ENCODE measurements around the gene GLE1. TPM values are rescaled to one million over a fixed set of nuclear protein-coding genes. Genes with fewer than 3 reads are reported as not detected.

GLE1 gene
- total and polyA plus RNA-seq, 10 donors = 14.3 to 31.2 (median 22.7) TPM

DNA sequence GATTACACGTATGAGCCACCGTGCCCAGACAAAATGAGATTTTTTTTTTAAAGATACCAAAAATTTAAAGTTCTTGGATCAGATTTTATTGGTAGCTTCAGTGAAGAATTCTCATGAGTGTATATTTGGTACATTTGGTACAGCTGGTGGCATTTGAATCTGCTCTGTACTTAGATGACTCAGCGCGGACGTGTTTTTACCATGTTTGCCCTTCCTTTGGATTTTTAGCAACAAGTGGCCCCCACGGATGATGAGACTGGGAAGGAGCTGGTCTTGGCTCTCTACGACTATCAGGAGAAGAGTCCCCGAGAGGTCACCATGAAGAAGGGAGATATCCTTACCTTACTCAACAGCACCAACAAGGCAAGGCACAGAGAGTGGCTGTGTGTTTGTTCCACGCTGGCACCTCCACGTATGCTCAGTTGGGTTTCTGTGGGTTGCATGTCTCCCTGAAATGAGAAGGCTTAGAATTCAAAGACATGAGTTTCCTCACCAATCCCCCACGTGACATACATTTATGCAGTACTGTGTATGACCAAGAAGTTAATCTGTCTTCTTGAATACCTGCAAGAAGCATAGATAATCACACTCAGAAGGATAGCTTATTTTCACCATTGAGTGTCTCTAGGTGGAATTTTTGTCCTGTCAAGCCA, 84.2 kb downstream of the GLE1 start:
- intact Hi-C loops (cut with DNase I; ENCODE audit: low total_unique reads) = loop anchor here (10.0 kb wide), 1 partner anchor 54 kb away; no protein-coding TSS in a partner anchor
- WGBS, 5 donors = 88 to 95% (median 92%) methylated on average over 11 of the region's 11 CpGs
- H3K27me3 ChIP-seq (replicated peaks in 1 of 7) = no peaks in the 10 kb centered on the region
- no peak for TF ChIP-seq POLR2A (IDR thresholded peaks at IDR 0.05)
- no peak for TF ChIP-seq POLR2AphosphoS5 (IDR thresholded peaks at IDR 0.05)
- TF ChIP-seq, protein P1, sequence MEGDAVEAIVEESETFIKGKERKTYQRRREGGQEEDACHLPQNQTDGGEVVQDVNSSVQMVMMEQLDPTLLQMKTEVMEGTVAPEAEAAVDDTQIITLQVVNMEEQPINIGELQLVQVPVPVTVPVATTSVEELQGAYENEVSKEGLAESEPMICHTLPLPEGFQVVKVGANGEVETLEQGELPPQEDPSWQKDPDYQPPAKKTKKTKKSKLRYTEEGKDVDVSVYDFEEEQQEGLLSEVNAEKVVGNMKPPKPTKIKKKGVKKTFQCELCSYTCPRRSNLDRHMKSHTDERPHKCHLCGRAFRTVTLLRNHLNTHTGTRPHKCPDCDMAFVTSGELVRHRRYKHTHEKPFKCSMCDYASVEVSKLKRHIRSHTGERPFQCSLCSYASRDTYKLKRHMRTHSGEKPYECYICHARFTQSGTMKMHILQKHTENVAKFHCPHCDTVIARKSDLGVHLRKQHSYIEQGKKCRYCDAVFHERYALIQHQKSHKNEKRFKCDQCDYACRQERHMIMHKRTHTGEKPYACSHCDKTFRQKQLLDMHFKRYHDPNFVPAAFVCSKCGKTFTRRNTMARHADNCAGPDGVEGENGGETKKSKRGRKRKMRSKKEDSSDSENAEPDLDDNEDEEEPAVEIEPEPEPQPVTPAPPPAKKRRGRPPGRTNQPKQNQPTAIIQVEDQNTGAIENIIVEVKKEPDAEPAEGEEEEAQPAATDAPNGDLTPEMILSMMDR (IDR thresholded peaks at IDR 0.05 in 8 of 11, conservative IDR thresholded peaks at IDR 0.05 in 3 of 11) = no peak
- no peak for DNase-seq
- H3K27ac ChIP-seq = no peak overlapping the region
- no peak overlapping the region for H3K4me3 ChIP-seq
- H3K9me3 ChIP-seq = no peaks in the 10 kb centered on the region
- H3K36me3 ChIP-seq = peaks cover 11 to 100% (median 98%) of the 10 kb centered on the region in 6 donors
- no peaks in the 10 kb centered on the region for H3K4me1 ChIP-seq

Small RNAs within 50 kb of the gene (small RNA-seq; reads per million reads assigned to genes)
- gene RNU7-171P = 0 reads per million in 4 donors

Other genes with a start within 250 kb of the GLE1 start
- gene GOLGA2, start 228.7 kb upstream of the GLE1 start, total RNA-seq = 10 to 100 TPM; 56.1 to 79.0 (median 68.0) TPM
- 10 to 100 TPM; 15.5 to 39.4 (median 28.0) TPM for gene GOLGA2, start 228.7 kb upstream of the GLE1 start, polyA plus RNA-seq
- gene SWI5, start 228.4 kb upstream of the GLE1 start, total RNA-seq = 10 to 100 TPM in 6 of 7 donors, 1 to 10 TPM in 1; 8.4 to 19.1 (median 13.6) TPM
- 10 to 100 TPM; 15.6 to 23.4 (median 23.0) TPM for gene SWI5, start 228.4 kb upstream of the GLE1 start, polyA plus RNA-seq
- 10 to 100 TPM in 5 of 7 donors, 1 to 10 TPM in 2; 9.0 to 19.2 (median 16.3) TPM for gene TRUB2, start 182.3 kb upstream of the GLE1 start, total RNA-seq
- 10 to 100 TPM; 11.8 to 15.3 (median 14.1) TPM for gene TRUB2, start 182.3 kb upstream of the GLE1 start, polyA plus RNA-seq
- 10 to 100 TPM; 23.9 to 53.8 (median 37.3) TPM for gene COQ4, start 181.9 kb upstream of the GLE1 start, total RNA-seq
- gene COQ4, start 181.9 kb upstream of the GLE1 start, polyA plus RNA-seq = 10 to 100 TPM; 39.2 to 63.7 (median 54.7) TPM
- 10 to 100 TPM in 6 of 7 donors, 1 to 10 TPM in 1; 9.6 to 14.2 (median 11.8) TPM for gene SLC27A4, start 164.2 kb upstream of the GLE1 start, total RNA-seq
- 10 to 100 TPM in 1 of 3 donors, 1 to 10 TPM in 2; 8.4 to 15.5 (median 8.5) TPM for gene SLC27A4, start 164.2 kb upstream of the GLE1 start, polyA plus RNA-seq
- 10 to 100 TPM; 32.9 to 58.1 (median 43.8) TPM for gene URM1, start 133.3 kb upstream of the GLE1 start, total RNA-seq
- 10 to 100 TPM; 28.1 to 47.9 (median 47.9) TPM for gene URM1, start 133.3 kb upstream of the GLE1 start, polyA plus RNA-seq
- 10 to 100 TPM in 4 of 7 donors, 1 to 10 TPM in 3; 8.3 to 22.7 (median 10.0) TPM for gene CERCAM, start 83.9 kb upstream of the GLE1 start, total RNA-seq
- 1 to 10 TPM; 3.8 to 7.4 (median 5.0) TPM for gene CERCAM, start 83.9 kb upstream of the GLE1 start, polyA plus RNA-seq
- 10 to 100 TPM; 25.4 to 37.5 (median 30.9) TPM for gene ODF2, start 48.7 kb upstream of the GLE1 start, total RNA-seq
- 10 to 100 TPM; 13.4 to 16.5 (median 15.2) TPM for gene ODF2, start 48.7 kb upstream of the GLE1 start, polyA plus RNA-seq
- gene SPTAN1, start 47.9 kb downstream of the GLE1 start, total RNA-seq = 100 to 1,000 TPM; 228 to 386 (median 292) TPM
- gene SPTAN1, start 47.9 kb downstream of the GLE1 start, polyA plus RNA-seq = 100 to 1,000 TPM in 2 of 3 donors, 10 to 100 TPM in 1; 83.4 to 147 (median 118) TPM
- gene DYNC2I2, start 152.1 kb downstream of the GLE1 start, total RNA-seq = 10 to 100 TPM; 19.0 to 38.0 (median 25.8) TPM
- 10 to 100 TPM; 40.6 to 61.6 (median 53.8) TPM for gene DYNC2I2, start 152.1 kb downstream of the GLE1 start, polyA plus RNA-seq
- 100 to 1,000 TPM; 140 to 251 (median 216) TPM for gene SET, start 184.5 kb downstream of the GLE1 start, total RNA-seq
- 100 to 1,000 TPM; 127 to 159 (median 158) TPM for gene SET, start 184.5 kb downstream of the GLE1 start, polyA plus RNA-seq
- 10 to 100 TPM in 4 of 7 donors, 1 to 10 TPM in 3; 5.6 to 18.5 (median 10.0) TPM for gene PKN3, start 197.8 kb downstream of the GLE1 start, total RNA-seq
- gene PKN3, start 197.8 kb downstream of the GLE1 start, polyA plus RNA-seq = 10 to 100 TPM in 1 of 3 donors, 1 to 10 TPM in 2; 4.1 to 15.1 (median 9.5) TPM
- gene ZDHHC12, start 219.4 kb downstream of the GLE1 start, total RNA-seq = 10 to 100 TPM; 21.5 to 73.4 (median 24.4) TPM
- gene ZDHHC12, start 219.4 kb downstream of the GLE1 start, polyA plus RNA-seq = 10 to 100 TPM; 31.7 to 51.0 (median 41.5) TPM